Measurements from ENCODE around the gene DPY19L3.
"Not testable (repeated sequence)": the region's sequence is repeated elsewhere in the genome, so short reads cannot be mapped to it uniquely, and the experiment has no call there.

Gene DPY19L3

DNA sequence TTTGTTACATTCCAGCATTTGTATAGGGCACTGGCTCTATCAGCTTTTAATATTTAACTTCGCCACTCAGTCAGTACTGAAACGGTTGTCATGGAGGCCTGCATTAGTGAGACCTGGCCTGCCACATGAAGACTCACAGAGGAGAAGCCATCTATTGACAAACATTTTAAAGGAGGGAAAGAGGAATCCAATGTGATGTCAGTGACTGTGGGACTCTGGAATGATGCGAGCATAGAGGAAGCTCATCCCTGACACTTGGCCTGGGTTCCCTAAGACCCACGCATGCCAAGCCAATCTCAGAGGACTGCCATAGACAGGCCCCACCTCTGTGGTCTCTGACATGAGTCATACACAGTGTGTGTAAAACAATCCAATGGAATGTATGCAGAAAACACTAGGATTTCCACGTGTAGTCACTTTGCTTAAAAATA, 7.9 kb upstream of the DPY19L3 start:
- no peak for DNase-seq

DNA sequence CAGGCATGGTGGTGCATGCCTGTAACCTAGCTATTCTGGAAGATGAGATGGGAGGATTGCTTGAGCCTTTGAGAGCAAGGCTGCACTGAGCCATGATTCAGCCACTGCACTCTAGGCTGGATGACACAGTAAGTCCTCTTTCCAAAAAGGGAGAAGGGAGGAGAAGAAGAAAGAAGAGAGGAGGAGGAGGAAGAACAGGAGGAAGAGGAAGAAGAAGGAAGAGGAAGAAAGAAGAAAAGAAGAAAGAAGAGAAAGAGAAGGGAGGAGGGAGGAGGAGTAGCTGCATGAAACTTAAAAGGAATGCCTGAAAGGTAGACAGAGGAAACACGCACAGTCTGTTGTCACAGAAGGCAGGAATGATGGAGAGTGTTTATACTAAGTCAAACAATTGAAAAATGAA, 3.6 kb upstream of the DPY19L3 start:
- DNase-seq: no peak

DNA sequence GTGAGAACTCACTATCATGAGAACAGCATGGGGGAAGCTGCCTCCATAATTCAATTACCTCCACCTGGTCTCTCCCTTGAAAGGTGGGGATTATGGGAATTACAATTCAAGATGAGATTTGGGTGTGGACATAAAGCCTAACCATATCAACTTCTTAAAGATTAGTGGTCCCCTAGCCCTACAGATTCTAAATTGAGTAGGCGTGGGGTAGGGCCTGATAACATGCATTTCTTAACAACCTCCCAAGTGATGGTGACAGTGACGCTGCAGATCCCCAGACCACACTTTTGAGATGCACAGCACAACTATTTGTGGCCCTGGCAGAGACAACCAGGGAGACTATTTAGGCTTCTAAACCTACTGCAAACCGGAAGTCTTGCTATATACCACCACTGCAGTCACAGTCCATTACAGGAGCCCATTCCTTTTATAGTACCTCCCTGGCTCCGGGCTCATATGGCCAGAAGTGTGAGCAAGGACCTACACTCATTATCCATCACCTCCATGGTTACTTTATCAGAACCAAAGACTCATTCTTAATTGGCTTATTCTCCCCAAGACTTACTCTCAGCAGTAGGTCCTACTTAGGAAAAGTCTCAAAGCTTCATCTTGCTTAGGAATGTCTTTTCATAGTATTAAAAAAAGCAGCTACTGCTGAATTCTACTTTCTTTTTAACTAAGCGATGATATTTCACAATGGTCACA, 2.1 kb upstream of the DPY19L3 start:
- no peak for DNase-seq

DNA sequence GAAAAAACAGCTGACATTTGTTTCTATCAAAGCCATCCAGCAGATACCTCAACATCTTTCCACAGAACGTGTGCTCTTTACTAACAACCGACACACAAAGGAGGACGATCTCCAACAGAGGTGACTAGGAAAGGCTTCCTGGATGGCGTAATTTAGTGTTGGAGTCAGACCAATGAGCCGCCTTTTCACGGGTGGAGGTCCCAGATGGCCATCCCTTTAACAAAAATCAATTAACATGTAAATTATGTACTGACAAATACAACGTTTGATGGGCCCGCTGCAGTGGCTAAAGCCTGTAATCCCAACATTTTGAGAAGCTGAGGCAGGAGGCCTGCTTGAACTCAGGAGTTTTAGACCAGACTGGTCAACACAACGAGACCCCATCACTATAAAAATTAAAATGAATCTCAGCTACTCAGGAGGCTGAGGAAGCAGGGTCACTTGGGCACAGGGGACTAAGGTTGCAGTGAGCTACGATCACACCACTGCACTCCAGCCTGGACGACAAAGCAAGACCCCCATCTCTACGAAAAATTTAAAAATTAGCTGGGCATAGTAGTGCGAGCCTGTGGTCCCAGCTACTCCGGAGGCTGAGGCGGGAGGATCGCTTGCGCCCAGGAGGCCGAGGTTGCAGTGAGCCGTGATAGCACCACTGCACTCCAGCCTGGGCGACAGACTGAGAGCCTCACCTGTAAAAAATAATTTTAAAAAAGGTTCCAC, 1.2 kb upstream of the DPY19L3 start:
- no peak for DNase-seq

DNA sequence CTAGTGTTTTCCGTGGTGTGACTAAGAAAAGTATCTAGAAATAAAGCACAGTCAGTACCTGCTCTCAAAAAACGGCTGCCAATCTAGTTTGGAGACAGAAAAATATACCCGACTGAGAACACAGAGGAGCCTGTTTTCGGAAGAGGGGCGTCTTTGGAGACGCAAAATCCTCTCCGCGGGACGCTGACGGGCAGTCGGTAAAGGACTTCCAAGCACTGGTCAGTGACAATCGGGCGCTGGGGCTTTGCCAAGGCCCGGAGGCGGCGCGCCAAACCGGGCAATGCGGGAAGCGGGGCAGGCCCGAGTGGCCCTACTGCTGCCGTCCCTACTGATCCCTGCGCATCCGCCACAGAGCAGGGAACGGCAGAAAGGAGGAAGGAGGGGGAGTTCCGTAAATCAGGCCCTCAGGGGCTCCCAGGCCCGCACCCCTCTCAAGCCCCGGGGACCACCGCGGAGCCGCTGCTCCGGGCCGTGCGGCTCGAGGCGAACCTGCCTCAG, 588 bp upstream of the DPY19L3 start:
- peak in 1 of 2 experiments; percentile 21 for DNase-seq

DNA sequence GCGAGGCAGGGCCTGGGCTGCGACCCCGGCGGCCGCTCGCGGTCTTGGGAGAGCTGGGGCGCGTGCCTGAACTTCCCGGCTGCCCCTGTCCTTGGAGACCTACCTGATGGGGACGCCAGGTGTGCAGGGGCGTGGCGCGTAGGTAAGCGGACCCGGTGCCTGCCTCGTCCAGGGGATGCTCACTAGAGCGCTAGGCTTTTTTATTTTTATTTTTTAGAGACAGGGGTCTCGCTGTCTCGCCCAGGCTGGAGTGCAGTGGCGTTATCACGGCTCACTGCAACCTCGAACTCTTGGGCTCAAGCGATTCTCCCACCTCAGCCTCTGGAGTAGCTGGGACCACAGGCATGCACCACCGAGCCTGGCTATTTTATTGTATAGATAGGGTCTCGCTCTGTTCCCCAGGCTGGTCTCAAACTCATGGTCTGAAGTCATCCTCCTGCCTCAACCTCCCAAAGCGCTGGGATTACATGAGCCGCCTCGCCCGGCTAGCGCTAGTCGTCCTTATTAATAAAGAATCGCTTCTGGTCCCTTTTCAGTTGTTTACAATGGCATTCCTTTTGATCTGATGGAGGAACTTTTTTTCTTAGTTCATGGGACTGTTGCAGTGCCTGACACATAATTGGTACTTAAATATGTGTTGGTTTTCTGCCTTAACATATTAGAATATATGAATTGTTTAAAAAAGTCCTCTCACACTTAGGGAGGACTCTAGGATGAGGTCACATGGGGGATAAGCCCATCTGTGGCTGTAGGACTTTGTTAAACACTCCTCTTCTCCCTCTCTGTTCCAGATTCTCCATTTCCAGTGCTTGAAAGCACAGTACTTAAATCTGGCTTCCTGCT, 812 bp downstream of the DPY19L3 start:
- DNase-seq: no peak

DNA sequence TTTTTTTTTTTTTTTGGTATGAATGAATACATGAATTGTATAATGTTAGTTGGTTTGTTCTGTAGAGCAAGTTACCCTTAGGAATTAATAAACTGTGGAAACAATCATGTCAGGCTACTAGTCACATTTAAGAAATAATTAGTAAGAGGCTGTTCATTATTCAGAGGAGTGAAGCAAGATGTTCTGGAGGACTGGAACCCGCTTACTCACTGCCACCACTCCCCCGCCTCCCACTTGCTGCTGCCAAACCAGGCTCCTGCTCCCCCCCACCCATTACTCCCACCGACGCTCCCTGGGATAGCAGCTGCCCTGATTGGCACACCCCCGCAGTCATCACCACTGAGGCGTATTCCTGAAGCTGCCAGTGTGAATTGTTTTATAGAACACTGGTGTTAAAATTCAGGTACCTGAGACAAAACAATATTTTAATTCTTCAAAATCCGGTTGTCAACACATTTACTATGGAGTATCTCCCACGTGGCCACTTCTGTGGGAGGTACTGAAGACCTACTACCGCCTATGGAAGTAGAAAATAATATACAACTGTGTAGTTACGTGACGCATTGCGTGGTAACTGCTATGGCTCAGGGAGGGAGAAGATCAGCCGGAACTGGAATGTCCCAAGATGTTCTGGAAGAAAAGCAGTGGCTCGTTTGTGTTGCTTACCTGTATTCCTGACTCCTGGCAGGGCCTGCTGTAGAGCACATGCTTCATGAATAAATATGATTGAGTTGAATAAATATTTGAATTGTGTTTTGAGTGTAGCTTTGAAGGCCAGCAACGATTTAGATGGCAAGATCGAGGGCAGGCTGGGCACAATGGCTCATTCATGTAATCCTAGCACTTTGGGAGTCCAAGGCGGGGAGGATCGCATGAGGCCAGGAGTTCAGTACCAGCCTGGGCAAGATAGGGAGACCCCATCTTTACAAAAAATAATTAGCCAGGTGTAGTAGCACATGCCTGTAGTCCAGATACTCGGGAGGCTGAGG, 1.7 kb downstream of the DPY19L3 start:
- DNase-seq: no peak

DNA sequence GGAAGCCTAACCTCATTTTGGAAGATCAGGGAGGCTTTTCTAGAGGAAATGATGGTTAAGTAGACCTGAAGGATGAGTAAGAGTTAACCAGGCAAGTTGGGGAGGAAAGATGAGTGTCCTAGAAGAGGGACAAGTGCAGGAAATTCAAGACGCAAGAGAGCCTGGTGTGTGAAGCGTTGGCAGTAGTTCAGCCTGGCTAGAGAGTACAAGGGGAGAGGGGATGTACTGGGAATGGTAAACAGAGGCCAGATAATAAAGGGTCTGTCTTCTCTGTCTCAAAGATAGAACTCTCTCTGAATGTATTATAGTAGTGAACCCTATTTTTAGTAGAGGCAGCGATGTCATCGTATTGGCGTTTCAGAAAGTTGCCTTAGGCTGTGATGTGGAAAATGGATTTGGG, 9.7 kb downstream of the DPY19L3 start:
- no peak for DNase-seq

DNA sequence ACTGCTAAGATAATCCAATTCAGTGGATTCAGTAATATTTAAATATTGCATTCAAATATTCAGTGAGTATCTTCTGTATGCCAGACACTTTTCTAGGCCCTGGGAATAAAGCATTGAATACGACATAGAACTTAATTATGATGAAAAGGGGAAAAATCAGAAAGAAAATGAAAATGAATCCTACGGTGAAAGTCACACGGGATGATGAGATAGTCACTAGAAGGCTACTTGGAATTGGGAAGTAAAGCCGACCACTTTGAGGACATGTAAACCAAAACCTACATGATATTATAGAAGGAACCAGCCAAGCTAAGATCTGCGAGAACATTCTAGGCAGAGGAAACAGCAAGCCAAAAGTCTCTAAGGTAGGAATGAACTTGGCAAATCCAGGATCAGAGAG, 10.1 kb downstream of the DPY19L3 start:
- no peak for DNase-seq

DNA sequence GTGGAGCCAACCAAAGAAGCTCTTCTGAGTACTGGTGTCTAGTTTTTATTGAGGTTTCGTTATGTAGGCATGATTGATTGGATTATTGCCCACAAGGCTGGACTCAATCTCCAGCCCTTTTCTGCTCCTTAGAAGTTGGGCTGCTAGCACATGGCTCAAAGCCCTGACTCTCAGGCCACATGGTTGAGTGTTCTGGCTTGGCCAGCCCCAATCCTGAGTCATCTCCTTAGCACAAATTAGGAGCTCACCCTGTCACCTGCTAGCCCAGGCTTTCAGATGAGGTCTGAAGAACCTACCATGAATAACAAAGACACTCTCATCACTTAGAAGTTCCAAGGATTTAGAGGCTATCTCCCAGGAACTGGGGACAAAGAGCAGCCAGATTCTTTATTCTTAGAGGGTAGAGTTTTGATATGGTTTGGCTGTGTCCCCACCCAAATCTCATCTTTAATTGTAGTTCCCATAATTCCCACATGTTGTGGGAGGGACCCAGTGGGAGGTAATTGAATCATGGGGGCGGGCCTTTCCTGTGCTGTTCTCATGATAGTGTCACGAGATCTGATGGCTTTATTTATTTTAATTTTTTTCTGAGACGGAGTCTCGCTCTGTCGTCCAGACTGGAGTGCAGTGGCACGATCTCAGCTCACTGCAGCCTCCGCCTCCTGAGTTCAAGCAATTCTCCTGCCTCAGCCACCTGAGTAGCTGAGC, 11.3 kb downstream of the DPY19L3 start:
- DNase-seq: no peak

DNA sequence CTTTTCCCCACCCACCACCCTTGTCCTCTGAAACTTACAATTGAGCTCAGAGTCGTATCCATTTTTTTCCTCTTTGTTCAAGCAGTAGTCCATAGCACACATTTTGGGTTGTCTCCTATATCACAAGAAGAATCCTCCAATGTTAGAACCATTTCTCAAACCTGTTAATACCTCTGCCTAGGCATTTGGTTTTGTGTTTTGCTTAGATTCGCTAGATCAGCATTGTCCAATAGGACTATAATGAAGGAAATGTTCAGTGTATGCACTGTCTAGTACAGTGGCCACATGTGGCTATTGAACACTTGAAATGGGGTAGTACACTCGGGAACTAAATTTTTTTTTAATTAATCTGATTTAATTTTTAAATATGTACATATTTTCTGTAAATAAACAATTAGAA, 12.6 kb downstream of the DPY19L3 start:
- DNase-seq: no peak

DNA sequence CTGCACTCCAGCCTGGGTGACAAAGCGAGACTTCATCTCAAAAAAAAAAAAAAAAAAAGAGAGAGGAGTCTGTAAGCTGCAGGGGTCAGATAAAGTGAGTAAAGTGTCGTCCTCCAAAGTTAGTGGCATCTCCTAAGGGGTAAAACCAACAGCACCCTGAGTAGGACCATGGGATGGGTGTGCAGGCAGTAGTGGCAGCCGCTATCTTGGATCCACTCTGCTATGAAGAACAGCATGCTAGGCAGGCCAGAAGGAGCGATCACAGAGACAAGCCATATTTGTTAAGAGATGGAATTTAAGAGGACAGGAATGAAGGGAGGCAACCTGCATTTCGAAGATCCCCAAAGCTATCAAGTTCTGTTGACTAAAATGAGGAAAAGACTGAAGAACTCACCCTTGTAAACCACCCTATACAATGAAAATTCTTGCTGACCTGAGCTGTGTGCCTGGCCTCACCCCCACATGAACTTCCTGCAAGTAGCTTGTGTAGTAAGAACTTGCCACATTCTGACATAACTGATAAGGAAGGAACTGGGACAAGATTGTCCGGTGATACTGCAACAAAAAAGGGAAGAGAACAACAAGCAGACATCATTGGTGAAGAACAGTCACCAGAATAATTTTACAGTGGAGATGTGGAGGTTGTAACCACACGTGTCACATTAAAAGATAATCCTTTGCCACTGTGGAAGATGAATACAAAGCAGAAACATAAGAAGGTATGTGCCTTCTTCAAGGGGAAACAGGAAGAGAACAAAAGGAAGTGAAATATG, 16.2 kb downstream of the DPY19L3 start:
- DNase-seq: no peak

DNA sequence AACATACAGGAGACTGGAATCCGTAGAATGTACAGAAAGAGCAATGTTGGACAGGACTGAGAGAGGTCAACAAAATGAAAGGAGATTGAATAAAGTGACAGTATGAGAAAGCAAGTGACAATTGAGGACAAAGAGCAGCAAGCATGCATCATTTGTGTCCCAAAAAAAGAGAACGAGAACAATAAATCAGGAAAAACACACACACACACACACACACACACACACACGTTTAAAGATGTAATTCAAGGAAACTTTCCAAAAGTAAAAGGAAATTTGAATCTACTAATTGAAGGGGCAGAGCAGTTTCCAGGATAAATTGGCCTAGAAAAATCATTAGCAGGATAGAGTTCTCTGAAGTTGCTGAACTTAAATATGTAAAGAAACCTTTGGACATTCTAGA, 16.9 kb downstream of the DPY19L3 start:
- no peak for DNase-seq

DNA sequence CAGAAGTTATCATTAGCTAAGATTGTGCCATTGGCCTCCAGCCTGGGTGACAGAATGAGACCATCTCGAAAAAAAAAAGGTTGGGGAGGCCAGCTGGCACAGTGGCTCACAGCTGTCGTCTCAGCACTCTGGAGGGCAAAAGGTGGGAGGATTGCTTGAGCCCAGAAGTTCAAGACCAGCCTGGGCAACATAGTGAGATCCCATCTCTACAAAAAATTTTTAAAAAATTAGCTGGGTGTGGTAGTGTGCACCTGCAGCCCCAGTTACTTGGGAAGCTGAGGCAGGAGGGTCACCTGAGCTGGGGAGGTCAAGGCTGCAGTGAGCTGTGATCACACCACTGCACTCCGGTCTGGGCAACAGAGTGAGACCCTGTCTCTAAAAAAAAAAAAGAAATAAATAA, 18.4 kb downstream of the DPY19L3 start:
- not testable (repeated sequence) for DNase-seq

DNA sequence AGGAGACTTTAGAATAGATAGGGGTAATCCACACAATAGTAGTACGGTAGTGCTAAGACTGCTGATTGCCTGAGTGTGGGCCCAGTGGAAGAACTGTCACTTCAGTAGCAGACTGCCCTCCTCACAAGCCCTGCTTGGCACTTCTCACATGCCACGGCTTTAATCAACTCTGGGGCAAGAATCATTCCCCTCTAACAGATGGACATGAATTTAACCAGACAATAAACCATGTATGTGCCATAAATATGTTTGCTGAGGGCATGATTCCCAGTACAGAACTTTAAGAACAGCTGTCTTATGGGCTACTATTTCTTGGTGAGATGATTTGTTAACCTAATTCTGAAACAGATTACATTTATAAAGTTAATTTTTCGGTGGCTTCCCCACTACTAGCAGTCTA, 22.0 kb downstream of the DPY19L3 start:
- DNase-seq: no peak

DNA sequence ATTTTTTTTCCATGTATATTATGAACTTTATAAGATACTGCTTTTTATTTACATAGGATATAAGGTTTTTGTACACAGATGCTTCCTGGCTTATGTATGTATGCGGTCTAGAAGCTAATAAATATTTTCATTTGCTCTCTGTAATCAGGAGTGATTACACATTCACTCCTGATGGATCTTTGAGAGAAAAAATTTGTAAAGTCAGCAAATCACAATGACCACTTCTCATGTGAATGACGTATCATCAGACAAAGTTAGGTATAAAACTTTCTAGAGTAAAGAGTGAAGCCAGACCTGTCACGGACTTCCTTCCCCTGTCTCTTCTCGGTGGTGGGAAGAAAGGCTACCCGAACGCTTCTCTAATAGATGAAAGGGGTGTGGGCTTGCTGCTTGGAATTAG, 31.1 kb downstream of the DPY19L3 start:
- no peak for DNase-seq

DNA sequence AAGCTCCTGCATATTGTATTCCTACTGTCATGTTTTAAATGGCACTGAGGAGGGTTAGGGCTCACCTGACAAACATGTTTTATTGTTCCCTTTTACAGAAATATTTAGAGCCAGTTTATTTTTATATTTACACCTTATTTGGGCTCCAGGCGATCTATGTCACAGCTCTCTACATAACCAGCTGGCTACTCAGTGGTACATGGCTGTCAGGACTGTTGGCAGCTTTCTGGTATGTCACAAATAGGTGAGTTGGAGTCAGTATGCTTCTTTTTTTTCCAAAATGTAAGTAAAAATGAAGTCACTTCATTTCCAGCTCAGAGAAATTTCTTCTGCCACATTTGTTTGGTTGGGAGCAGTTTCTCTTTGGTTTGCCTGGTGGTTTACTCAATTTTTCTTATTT, 31.5 kb downstream of the DPY19L3 start:
- DNase-seq: no peak

DNA sequence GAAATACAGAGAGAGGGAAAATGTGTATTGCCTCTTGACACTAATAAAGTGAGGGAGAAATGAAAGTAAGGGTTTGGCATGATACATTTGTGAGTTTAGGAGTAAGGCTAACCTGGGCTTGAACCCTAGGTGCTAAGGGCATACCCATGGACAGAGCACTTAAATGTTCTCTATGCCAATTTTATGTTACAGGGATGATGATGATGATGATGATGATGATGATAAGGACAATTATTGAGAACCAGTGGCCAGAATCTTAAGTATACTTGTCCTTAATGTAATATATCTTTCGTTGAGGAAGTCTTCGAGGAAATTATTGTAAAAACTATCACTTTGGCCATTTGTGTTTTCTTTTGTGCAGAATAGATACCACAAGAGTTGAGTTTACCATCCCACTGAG, 33.2 kb downstream of the DPY19L3 start:
- DNase-seq: no peak

DNA sequence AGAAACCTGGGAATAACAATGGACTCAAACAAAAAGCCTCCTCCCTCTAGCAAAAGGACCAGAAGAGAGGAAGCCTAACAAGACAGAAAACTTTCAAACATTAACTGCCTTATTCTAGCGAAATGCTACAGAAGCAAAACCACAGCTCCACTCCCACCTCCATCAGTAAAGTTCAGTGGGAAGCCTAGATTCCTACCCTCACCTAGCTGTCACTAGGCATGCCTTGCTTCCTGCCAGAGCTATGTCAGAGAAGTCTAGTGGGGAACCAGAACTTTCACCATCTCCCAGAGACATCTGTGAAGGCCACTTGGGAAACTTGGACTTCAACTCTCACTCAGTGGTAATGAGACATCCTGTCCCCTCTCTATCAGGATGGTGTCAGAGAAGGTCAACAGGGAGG, 37.1 kb downstream of the DPY19L3 start:
- DNase-seq: no peak

DNA sequence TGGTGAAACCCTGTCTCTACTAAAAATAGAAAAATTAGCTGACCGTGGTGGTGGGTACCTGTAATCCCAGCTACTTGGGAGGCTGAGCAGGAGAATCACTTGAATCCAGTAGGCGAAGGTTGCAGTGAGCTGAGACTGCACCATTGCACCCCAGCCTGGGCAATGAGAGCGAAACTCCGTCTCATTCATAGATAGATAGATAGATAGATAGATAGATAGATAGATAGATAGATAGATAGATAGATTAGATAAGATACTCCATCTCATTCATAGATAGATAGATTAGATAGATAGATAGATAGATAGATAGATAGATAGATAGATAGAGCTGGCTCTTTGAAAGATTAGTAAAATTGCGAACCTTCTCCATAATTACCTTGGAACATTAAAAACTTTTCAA, 42.0 kb downstream of the DPY19L3 start:
- DNase-seq: not testable (repeated sequence)

DNA sequence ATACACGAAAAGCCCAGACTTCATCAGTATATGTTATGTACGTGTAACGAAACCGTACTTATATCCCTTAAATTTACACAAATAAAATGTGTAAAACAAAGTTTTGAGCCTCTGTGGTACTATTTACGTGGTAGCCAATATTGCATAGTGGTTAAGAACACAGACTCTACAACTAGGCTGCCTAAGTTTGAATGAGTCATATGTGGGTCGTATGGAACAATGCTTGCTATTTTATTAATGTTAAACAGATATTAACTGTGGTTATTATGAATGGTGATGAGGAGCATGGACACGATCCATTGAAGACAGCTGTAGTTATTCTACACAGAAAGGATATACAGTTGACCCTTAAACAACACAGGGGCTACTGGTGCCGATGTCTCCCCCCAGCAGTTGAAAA, 42.5 kb downstream of the DPY19L3 start:
- no peak for DNase-seq
